ENCODE data around the gene FLYWCH2.

DNA sequence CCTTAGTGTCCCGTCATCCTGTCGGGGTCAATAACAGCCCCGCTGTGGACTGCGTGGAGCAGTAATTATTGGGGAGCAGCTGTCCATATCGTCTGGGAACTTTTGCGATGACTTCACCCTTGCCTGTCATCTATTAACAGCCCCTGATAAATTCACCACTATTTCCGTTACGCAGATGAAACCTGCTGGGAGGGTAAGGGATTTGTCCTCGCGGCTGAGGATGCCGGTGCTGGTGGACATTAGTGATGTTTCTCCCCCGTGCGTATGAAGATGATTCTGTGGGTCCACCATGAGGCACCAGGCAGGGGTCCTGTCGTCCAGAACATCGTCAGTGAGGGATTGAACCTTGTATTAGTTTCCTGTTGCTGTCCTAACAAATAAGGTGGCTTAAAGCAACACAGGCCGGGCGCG lies 1.0 kb downstream of the FLYWCH2 start:
- TF ChIP-seq, protein P1, sequence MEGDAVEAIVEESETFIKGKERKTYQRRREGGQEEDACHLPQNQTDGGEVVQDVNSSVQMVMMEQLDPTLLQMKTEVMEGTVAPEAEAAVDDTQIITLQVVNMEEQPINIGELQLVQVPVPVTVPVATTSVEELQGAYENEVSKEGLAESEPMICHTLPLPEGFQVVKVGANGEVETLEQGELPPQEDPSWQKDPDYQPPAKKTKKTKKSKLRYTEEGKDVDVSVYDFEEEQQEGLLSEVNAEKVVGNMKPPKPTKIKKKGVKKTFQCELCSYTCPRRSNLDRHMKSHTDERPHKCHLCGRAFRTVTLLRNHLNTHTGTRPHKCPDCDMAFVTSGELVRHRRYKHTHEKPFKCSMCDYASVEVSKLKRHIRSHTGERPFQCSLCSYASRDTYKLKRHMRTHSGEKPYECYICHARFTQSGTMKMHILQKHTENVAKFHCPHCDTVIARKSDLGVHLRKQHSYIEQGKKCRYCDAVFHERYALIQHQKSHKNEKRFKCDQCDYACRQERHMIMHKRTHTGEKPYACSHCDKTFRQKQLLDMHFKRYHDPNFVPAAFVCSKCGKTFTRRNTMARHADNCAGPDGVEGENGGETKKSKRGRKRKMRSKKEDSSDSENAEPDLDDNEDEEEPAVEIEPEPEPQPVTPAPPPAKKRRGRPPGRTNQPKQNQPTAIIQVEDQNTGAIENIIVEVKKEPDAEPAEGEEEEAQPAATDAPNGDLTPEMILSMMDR (IDR thresholded peaks at IDR 0.05): no peak
- TF ChIP-seq POLR2A (IDR thresholded peaks at IDR 0.05): no peak

Data from testis (tissue), 2 donors.